ENCODE results near the gene HMGCS2.

HMGCS2 gene

GRCh38 chr1:119762953-119763352, 5.8 kb downstream of the HMGCS2 start:
- DNase-seq (ENCODE audit: low spot score): no peak

DNA sequence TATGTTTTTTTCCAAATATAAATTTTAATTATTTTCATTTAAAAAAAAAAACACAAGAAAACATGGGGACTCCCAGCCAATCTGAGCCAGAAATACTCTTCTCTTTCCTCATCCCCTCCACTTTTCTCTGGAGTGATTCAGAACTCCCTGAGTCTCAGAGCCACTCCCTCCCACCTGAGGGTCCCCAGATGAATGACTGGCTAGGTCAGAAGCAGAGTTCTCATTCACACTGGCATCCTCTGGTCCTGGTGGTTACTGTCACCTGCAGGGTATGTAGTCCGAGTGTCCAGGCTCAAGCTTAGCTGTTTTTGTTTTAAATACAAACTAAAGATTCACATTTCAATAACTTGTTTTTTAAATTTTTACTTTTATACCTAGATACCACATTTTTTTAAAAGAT, 6.3 kb downstream of the HMGCS2 start:
- DNase-seq (ENCODE audit: low spot score): no peak

DNA sequence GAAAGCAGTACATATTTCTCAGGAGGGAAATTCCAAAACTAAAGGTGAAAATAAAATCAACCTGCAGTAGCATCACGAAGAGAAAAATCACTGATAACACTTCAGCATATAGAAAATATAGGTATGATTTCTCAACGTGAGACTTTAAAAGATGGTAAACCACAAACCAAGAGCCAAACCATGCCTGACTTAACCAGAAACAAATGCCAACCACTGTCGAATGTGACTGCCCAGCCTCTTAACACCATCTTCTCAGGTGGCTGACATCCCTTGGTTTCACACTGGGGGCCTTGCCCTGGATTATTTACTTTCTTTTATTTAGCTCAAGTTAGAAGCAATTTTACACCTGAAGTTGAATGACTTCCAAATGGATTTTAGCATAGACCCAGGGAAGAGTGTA, 10.1 kb downstream of the HMGCS2 start:
- no peak for DNase-seq (ENCODE audit: low spot score)

DNA sequence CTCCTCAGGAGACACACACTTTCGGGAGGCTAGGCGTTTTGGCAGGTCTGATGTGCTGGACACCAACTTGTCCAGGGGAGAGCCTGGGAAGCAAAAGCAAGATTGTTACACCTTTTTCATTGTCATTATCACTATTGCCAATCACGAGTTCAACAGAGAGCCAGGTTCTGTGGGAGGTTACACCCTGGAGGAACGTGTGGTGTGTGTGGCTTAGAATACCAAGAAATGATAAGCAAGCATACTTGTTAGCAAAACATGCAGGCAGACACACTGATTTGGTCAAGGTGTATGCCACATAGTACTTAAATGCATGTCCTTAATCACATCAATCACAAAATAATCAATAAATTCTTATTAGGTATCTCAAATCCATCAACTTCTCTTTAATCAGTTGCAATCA, 16.1 kb downstream of the HMGCS2 start:
- no peak for DNase-seq (ENCODE audit: low spot score)

DNA sequence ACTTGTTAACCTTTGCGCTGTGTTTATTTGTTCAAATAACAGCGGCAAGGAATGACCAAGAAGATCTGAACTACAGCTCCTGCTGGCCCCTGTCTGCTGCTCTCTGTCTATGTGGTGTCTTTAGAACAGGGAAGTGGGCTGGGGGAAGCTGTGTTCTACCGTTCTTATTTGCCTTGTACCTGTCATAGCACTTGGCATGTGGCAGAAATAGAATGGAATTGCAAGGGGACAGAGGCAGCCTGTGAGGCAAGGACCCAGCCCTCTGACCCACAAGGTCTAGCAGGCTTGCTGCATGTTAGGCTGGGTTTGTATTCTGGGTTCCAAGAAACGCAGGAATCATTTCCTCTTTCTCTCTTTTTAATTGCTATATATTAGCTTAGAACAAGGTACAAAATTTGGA, 20.7 kb downstream of the HMGCS2 start:
- no peak for DNase-seq (ENCODE audit: low spot score)

- no peak for DNase-seq (ENCODE audit: low spot score)
These were observed 21.3 kb downstream of the HMGCS2 start for GRCh38 chr1:119747451-119747850.

DNA sequence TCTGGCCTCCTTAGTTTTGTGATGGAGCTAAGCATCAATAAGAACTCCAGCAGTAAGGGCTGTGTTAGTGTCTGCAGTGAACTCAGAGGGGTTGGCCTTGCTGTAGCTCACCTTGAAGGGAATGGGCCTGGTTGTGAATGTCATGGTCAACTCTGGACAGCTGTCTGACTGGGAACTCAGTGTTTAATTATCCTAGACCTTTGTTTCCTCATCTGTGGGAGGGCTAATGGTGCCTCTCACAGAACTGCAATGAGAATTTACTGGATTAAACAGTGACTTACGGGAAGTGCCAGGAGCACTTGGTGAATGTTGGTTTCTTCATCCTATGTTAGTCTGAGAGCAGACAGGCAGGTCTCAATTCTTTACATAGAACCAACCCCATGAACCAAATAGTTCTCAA, 23.7 kb downstream of the HMGCS2 start:
- DNase-seq (ENCODE audit: low spot score): no peak

DNA sequence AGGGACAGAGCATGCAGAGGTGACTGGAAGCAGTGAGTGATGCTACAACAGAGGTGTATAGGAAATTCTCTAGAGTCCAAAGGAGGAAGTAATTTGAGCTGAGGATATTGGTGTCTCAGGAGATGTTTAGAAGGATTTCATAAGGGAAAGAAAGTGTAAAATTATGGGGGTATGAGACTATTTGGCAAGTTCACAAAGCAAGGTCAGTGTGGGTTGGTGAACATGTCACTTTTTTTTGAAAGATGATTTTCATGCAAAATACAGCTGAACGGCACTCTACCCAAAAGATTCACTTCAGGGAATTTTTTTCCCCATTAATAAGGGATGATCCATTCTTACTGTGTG, 24.1 kb downstream of the HMGCS2 start:
- DNase-seq (ENCODE audit: low spot score): no peak

GRCh38 chr1:119743776-119744597, 24.7 kb downstream of the HMGCS2 start:
- peak; percentile 67 for DNase-seq (ENCODE audit: low spot score)

DNA sequence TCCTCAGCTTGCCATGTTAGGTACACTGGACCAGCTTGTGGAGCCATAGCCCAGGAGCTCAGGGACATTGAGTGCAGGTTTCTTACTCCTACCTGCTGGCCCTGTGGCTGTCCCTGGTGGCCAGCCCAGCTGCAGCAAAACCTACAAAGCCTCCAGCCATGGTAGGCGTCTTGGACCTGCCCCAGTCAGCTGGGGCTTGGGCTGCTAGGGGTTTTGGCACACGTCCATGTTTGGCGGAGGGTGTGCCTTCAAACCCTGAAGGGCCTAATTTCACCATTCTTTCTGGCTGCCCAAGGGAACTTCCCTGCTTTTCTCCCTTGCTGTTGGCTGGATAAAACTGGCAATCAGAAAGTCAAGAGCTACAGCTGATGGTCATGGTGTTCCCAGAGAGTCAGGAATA, 25.4 kb downstream of the HMGCS2 start:
- no peak for DNase-seq (ENCODE audit: low spot score)

DNA sequence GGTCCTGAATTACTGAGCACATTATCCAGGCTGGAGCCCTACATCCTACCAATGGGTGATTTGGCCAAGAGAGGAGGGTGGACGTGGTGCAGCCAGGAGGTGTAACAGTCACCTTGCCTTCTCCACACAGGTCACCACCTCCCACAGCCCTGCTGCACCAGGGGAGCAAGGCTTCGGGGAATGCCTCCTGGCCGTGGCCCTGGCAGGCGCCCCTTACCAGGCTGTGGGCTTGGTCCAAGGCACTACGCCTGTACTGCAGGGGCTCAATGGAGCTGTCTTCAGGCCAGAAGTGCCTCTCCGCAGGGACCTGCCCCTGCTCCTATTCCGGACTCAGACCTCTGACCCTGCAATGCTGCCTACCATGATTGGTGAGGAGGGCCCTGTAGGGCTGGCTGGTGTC, 26.0 kb downstream of the HMGCS2 start:
- DNase-seq (ENCODE audit: low spot score): no peak

GRCh38 chr1:119742202-119742601, 26.5 kb downstream of the HMGCS2 start:
- DNase-seq (ENCODE audit: low spot score): no peak

- DNase-seq (ENCODE audit: low spot score): no peak
These were observed 27.6 kb downstream of the HMGCS2 start for GRCh38 chr1:119740896-119741780.

- DNase-seq (ENCODE audit: low spot score): no peak
These were observed 28.4 kb downstream of the HMGCS2 start for GRCh38 chr1:119740261-119740660.

DNA sequence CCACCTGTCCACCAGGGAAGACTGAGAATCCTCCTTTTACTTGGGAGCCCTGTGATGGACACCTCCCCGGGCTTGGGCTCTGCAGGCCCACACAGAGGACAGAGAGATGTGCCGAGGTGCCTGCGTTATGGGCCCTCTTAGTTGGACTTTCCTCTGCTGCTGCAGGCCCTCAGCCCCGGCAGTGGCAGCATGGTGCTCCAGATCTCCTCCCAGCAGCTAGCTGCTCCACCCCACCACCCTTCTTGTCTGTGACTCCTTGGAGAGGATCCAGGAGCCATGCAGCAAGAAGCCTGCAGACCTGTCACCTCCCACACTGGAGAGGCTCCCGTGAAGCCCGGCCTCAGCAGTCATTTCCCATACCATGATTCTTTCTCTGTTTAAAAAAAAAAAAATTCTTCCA, 29.6 kb downstream of the HMGCS2 start:
- DNase-seq (ENCODE audit: low spot score): no peak

- DNase-seq (ENCODE audit: low spot score): no peak
These were observed 30.5 kb downstream of the HMGCS2 start for GRCh38 chr1:119738100-119738720.

- DNase-seq (ENCODE audit: low spot score): no peak
These were observed 31.5 kb downstream of the HMGCS2 start for GRCh38 chr1:119737040-119737682.

DNA sequence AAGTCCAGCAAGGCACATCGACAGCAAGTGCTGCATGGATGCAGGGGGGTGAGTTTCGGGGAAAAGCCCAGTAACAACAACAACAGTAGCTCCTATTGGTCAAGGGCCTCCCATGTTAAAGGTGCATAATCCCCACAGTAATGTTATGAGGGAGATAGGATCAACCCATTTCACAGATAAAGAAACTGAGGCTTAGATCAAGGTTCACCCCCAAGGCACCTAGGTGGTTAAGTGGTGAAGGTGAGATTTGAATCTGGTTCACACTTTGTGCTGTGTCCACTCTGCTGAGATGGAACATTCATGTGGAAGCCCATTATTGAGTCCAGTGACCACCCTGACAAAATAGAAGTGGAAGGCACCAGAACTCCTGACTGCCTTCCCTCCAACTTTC, 32.1 kb downstream of the HMGCS2 start:
- DNase-seq (ENCODE audit: low spot score): no peak

- DNase-seq (ENCODE audit: low spot score): no peak
These were observed 33.5 kb downstream of the HMGCS2 start for GRCh38 chr1:119735217-119735616.

DNA sequence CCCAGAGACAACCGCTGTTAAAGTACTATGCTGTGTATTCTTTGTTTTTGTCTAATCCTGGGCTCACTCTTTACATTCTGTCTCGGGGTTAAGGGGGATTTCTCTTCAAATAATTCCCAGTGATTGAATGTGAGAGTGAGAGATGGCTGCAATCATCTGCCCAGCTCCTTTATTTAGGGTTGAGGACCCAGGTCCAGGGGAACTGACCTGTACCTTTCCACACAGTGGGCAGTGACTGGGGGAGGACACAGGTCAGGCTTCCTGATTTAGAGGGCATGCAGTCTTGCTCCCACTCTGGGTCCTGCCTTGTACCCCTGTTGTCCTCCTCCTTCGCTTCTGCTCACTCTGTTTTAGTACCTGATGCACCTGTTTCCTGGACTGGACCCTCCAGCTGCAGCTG, 35.0 kb downstream of the HMGCS2 start:
- DNase-seq (ENCODE audit: low spot score): no peak

DNA sequence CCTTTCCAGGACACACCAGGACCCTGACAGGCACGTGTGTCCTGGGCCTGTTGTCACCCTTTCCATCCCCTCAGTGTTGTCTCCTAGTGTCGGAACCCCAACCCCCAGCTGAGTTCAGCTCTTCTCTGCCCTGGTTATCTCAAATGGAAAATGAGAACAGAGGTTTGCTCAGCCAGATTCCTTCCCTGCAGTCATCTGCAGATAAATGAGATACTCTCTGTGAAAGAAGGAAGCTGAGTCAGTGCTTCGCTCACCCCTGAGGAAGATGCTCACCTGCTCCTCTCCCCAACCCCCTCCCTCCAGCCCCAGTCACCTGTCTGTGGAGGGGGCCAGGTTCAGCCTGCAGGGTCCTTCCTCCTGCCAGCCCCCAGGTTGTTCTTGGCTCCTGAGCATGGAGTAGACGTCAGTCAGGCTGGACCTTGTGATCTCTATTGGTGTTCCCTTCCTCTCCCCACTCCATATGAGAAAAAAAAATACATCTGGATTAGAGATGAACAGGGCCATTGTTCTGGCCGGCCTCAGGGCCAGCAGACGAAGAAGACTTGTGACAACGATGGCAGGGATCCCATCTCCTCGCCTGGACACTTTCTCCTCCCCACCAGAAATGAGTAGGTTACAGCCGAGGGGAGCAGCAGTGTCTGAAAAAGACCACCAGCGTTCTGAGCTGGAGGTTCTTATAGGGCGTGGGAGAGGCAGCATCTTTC, 36.1 kb downstream of the HMGCS2 start:
- no peak for DNase-seq (ENCODE audit: low spot score)
